ENCODE results near the gene ANKAR. TPM values are rescaled to one million over a fixed set of nuclear protein-coding genes. Genes with fewer than 3 reads are reported as not detected.

The ANKAR gene
- total RNA-seq, 1 experiment from 2014 or later = 2.0 TPM

- H4K5ac ChIP-seq (ENCODE audit: insufficient read length, low read depth, low read length) = no peak overlapping the region
- H2BK12ac ChIP-seq (ENCODE audit: insufficient read length, low read depth, low read length) = no peak overlapping the region
- H3K9ac ChIP-seq (ENCODE audit: extremely low read depth, insufficient read length, low read length) = no peak overlapping the region
These were observed 39.1 kb upstream of the ANKAR start for GRCh38 chr2:189635353-189635752.

More at GRCh38 chr2:189635353-189635752, 39.1 kb upstream of the ANKAR start:
- Histone ChIP-seq H2AK5ac (ENCODE audit: insufficient read length, low read length) (no peak overlapping the region), H2BK5ac (ENCODE audit: insufficient read length, low read length) (no peak overlapping the region), H3K4ac (ENCODE audit: low read depth, low read length) (no peak overlapping the region), H4K91ac (ENCODE audit: insufficient read length, low read depth, low read length) (no peak overlapping the region), H3K14ac (ENCODE audit: insufficient read depth, low read length) (no peak overlapping the region), H3K23me2 (ENCODE audit: insufficient read length, low read depth, low read length, poor library complexity, severe bottlenecking) (no peaks in the 10 kb centered on the region), H3K4me1 (ENCODE audit: insufficient read depth, low read length) (no peaks in the 10 kb centered on the region), H3K79me2 (ENCODE audit: insufficient read depth, low read length) (no peaks in the 10 kb centered on the region), H3K23ac (ENCODE audit: insufficient read length, low read depth, low read length) (no peak overlapping the region), H2BK15ac (ENCODE audit: low read depth, low read length) (no peak overlapping the region), H3K18ac (ENCODE audit: insufficient read length, low read depth, low read length) (no peak overlapping the region), H2BK120ac (ENCODE audit: low read depth, low read length, poor library complexity, severe bottlenecking) (no peak overlapping the region), H2AFZ (ENCODE audit: low read length) (no peak overlapping the region), H3T11ph (ENCODE audit: low read length) (no peak overlapping the region), H3K56ac (ENCODE audit: insufficient read length, low read depth, low read length) (no peak overlapping the region), H3K27ac (ENCODE audit: insufficient read length, low read depth, low read length) (no peak overlapping the region), H3K79me1 (ENCODE audit: insufficient read depth, low read depth, low read length, poor library complexity, severe bottlenecking) (no peaks in the 10 kb centered on the region), H3K9me3 (ENCODE audit: control insufficient read depth, low read depth, low read length) (no peaks in the 10 kb centered on the region), H3K4me2 (ENCODE audit: insufficient read depth, insufficient read length, low read length) (no peak overlapping the region), H4K8ac (replicated peaks; ENCODE audit: insufficient read length, low read depth, low read length) (no peak overlapping the region), H2BK20ac (ENCODE audit: low read depth, low read length, poor library complexity, severe bottlenecking) (no peak overlapping the region), H4K20me1 (ENCODE audit: control insufficient read depth, insufficient read depth, insufficient read length) (no peaks in the 10 kb centered on the region), H3K27me3 (ENCODE audit: insufficient read depth, low read length) (no peaks in the 10 kb centered on the region)
- Mint-ChIP-seq H3K4me1 (0 out of 4 replicates have a peak, but pooled peaks cover 0 to 3% of the 10 kb centered on the region in 2 experiments), H3K27me3 (ENCODE audit: low read depth) (no peaks in the 10 kb centered on the region), H3K4me3 (no peak overlapping the region), H3K27ac (no peak overlapping the region), H3K36me3 (ENCODE audit: insufficient read depth in 1 of 3, low read depth in 3 of 3) (no peaks in the 10 kb centered on the region), H3K9me3 (no peaks in the 10 kb centered on the region)
- no peak for DNase-seq
- WGBS (ENCODE audit: extremely low coverage, insufficient read length, low lambda C conversion rate) = no CpG with 5 or more reads among the region's 2 CpGs
- no peak for TF ChIP-seq CTCF (conservative IDR thresholded peaks at IDR 0.05)
